Caco-2 (cell line): ENCODE results near the gene HSFX4. TPM values are rescaled to one million over a fixed set of nuclear protein-coding genes. Genes with fewer than 3 reads are reported as not detected.
A peak's percentile ranks its signal among the peaks of the same experiment; 100 is the strongest.

Experiments used
- BruUV-seq: library from RNA; stranded (reverse); fragments of 400-500 nt; replicated peaks from 2 replicates; lab custom pipeline; 2021; lab: Mats Ljungman, UMichigan
- CTCF ChIA-PET: fragments of 300-600 bp; sonication (Branson Sonifier 250); formaldehyde crosslinking; loops from one replicate; lab custom pipeline; 2022; ENCODE audit warnings: antibody characterized with exemption; lab: Charles Lee
- POLR2A ChIA-PET: fragments of 300-600 bp; sonication (Branson Sonifier 250); formaldehyde crosslinking; loops from one replicate; lab custom pipeline; 2022; ENCODE audit warnings: antibody characterized with exemption; lab: Charles Lee
- DNase-seq, 2 experiments: peaks; one replicate each; pipeline versions ENCODE4 v3.0.0 to v3.0.0-alpha.2; 2020 to 2022
- H3K27me3 ChIP-seq: replicated peaks from 2 replicates; pipeline ENCODE4 v1.6.0; 2011; ENCODE audit warnings: low read length; ENCODE audit not compliant: control insufficient read depth, insufficient read depth
- H3K36me3 ChIP-seq: 2 replicates; pipeline ENCODE4 v1.5.1; 2011; ENCODE audit warnings: low read length; ENCODE audit not compliant: control insufficient read depth, insufficient read depth
- H3K4me1 ChIP-seq: fragments of 250-450 bp; sonication (Bioruptor Pico); 2 replicates; pipeline ENCODE4 v1.5.1; 2020; ENCODE audit warnings: mild to moderate bottlenecking
- H3K4me3 ChIP-seq: 2 replicates; pipeline ENCODE4 v1.5.1; 2011; ENCODE audit warnings: low read depth, mild to moderate bottlenecking, control low read depth, low read length
- H3K9me3 ChIP-seq: fragments of 250-450 bp; sonication (Bioruptor Pico); 2 replicates; pipeline ENCODE4 v1.5.1; 2020; ENCODE audit warnings: mild to moderate bottlenecking, moderate library complexity
- H3K27ac Mint-ChIP-seq: one replicate; pipeline ENCODE4 v1.8.0; 2022; ENCODE audit warnings: mixed read lengths; ENCODE audit not compliant: unreplicated experiment
- H3K27me3 Mint-ChIP-seq: one replicate; pipeline ENCODE4 v1.8.0; 2022; ENCODE audit warnings: mixed read lengths; ENCODE audit not compliant: insufficient read depth, unreplicated experiment
- H3K36me3 Mint-ChIP-seq: one replicate; pipeline ENCODE4 v1.8.0; 2022; ENCODE audit warnings: mild to moderate bottlenecking, mixed read lengths; ENCODE audit not compliant: insufficient read depth, unreplicated experiment
- H3K4me1 Mint-ChIP-seq: one replicate; pipeline ENCODE4 v1.8.0; 2022; ENCODE audit warnings: low read depth, mixed read lengths; ENCODE audit not compliant: unreplicated experiment
- H3K4me3 Mint-ChIP-seq: one replicate; pipeline ENCODE4 v1.8.0; 2022; ENCODE audit warnings: mild to moderate bottlenecking, moderate library complexity, mixed read lengths; ENCODE audit not compliant: unreplicated experiment
- H3K9me3 Mint-ChIP-seq: one replicate; pipeline ENCODE4 v1.8.0; 2022; ENCODE audit warnings: mixed read lengths; ENCODE audit not compliant: unreplicated experiment
- intact Hi-C: fragments of 100-400 bp; cut with micrococcal nuclease; formaldehyde crosslinking; loops from one replicate; pipeline ENCODE4 v1.10.0; 2022; ENCODE audit not compliant: unreplicated experiment
- total RNA-seq: library from RNA; stranded (reverse); gene quantifications from 2 replicates; pipeline ENCODE4 v1.2.3, GENCODE V29; 2022
- TF ChIP-seq, protein P1 (sequence below), 2 experiments: fragments of 200-600 bp in 1 of 2; IDR thresholded peaks; 1 replicate in 1 of 2; 2 replicates in 1 of 2; pipeline versions ENCODE4 v1.5.1 to v1.8.0; 2011 to 2022; ENCODE audit warnings: antibody characterized with exemption in 1 of 2, control low read depth in 1 of 2, inconsistent platforms in 1 of 2, low read depth in 1 of 2, low read length in 1 of 2, mild to moderate bottlenecking in 1 of 2, moderate library complexity in 1 of 2; ENCODE audit not compliant: insufficient read depth in 1 of 2, severe bottlenecking in 1 of 2, unreplicated experiment in 1 of 2

Gene HSFX4
- total RNA-seq, 1 experiment from 2014 or later = not detected

DNA sequence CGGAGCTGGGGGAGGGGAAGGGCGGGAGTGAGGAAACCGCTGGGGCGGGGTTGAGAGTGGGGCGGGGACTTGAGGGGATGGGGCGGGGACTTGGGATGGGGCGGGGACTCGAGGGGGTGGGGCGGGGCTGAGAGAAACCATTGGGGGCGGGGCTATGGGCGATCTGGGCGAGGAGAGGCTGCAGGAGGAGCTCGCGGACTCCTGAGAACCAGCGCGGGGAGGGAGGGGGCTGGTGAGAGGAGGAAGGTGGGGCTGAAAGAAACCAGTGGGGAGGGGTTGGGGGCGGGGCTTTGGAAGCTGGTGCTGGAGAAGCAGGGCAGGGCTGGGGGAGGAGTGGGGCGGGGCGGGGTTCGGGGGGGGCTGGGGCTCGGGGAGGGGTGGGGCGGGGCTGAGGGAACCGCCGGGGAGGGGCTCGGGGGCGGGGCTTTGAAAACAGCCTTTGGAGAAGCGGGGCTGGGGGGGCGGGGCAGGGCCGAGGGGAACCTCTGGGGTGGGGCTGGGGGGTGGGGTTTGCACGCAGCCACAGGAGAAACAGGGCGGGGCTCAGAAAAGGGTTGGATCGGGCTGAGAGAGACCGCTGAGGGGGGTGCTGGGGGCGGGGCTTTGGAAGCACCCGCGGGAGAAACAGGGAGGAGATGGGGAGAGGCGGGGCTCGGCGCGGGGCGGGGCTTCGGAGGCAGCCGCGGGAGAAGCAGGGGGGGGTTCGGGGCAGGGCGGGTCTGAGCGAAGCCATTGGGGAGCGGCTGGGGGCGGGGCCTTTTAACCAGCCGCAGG lies 9.7 kb downstream of the HSFX4 start:
- Mint-ChIP-seq H3K36me3 (peaks cover 7% of the 10 kb centered on the region), H3K27ac (peak overlapping the region; percentile 98), H3K4me1 (no peaks in the 10 kb centered on the region), H3K9me3 (no peaks in the 10 kb centered on the region), H3K27me3 (no peaks in the 10 kb centered on the region), H3K4me3 (peak overlapping the region; percentile 85)
- DNase-seq = peak; percentile 92 to 95
- TF ChIP-seq, protein P1, sequence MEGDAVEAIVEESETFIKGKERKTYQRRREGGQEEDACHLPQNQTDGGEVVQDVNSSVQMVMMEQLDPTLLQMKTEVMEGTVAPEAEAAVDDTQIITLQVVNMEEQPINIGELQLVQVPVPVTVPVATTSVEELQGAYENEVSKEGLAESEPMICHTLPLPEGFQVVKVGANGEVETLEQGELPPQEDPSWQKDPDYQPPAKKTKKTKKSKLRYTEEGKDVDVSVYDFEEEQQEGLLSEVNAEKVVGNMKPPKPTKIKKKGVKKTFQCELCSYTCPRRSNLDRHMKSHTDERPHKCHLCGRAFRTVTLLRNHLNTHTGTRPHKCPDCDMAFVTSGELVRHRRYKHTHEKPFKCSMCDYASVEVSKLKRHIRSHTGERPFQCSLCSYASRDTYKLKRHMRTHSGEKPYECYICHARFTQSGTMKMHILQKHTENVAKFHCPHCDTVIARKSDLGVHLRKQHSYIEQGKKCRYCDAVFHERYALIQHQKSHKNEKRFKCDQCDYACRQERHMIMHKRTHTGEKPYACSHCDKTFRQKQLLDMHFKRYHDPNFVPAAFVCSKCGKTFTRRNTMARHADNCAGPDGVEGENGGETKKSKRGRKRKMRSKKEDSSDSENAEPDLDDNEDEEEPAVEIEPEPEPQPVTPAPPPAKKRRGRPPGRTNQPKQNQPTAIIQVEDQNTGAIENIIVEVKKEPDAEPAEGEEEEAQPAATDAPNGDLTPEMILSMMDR (IDR thresholded peaks at IDR 0.05; ENCODE audit: insufficient read depth in 1 of 2, low read depth in 1 of 2, low read length in 1 of 2, severe bottlenecking in 1 of 2, unreplicated experiment in 1 of 2) = no peak
- Histone ChIP-seq H3K36me3 (no peaks in the 10 kb centered on the region), H3K4me1 (no peaks in the 10 kb centered on the region), H3K27me3 (no peaks in the 10 kb centered on the region), H3K4me3 (peak overlapping the region; percentile 76), H3K9me3 (no peaks in the 10 kb centered on the region)
- no TSS peak for BruUV-seq
- intact Hi-C loops = no loop called here
- ChIA-PET POLR2A (interaction anchor here (0.6 to 1.2 kb wide), 7 partner anchors 9 to 1054 kb away, joined by 3 to 11 read pairs (median 5); partner anchors contain the start of genes EOLA1 and MTMR1), CTCF (interaction anchor here (0.8 to 1.2 kb wide), 3 partner anchors 111 to 547 kb away, joined by 3 to 5 read pairs (median 4); no protein-coding TSS in a partner anchor)

DNA sequence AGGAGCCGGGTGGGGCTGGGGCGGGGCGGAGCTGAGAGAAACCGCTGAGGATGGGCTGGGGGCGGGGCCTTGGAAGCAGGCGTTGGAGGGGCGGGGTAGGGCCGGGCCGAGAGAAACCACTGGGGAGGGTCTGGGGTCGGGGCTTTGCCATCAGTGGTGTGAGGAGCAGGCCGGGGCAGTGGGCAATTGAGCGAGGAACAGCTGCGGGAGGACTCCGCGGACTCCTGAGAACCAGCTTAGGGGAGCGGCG lies 10.2 kb downstream of the HSFX4 start:
- DNase-seq = no peak
- Mint-ChIP-seq H3K36me3 (peaks cover 8% of the 10 kb centered on the region), H3K4me3 (peak overlapping the region; percentile 85), H3K27ac (peak overlapping the region; percentile 83), H3K9me3 (no peaks in the 10 kb centered on the region), H3K27me3 (no peaks in the 10 kb centered on the region), H3K4me1 (no peaks in the 10 kb centered on the region)
- intact Hi-C loops = no loop called here
- H3K4me3 ChIP-seq = peak overlapping the region; percentile 76
- POLR2A ChIA-PET = interaction anchor here (0.6 to 1.2 kb wide), 4 partner anchors 9 to 1053 kb away, joined by 3 to 6 read pairs (median 5); no protein-coding TSS in a partner anchor
- H3K36me3 ChIP-seq = no peaks in the 10 kb centered on the region
- H3K4me1 ChIP-seq = no peaks in the 10 kb centered on the region
- TF ChIP-seq, protein P1 (IDR thresholded peaks at IDR 0.05; ENCODE audit: insufficient read depth in 1 of 2, low read depth in 1 of 2, low read length in 1 of 2, severe bottlenecking in 1 of 2, unreplicated experiment in 1 of 2) = no peak
- H3K27me3 ChIP-seq = no peaks in the 10 kb centered on the region
- no peaks in the 10 kb centered on the region for H3K9me3 ChIP-seq
- CTCF ChIA-PET = interaction anchor here (0.9 to 1.2 kb wide), 2 partner anchors 110 to 547 kb away, joined by 3 to 4 read pairs; no protein-coding TSS in a partner anchor
- BruUV-seq = no TSS peak

DNA sequence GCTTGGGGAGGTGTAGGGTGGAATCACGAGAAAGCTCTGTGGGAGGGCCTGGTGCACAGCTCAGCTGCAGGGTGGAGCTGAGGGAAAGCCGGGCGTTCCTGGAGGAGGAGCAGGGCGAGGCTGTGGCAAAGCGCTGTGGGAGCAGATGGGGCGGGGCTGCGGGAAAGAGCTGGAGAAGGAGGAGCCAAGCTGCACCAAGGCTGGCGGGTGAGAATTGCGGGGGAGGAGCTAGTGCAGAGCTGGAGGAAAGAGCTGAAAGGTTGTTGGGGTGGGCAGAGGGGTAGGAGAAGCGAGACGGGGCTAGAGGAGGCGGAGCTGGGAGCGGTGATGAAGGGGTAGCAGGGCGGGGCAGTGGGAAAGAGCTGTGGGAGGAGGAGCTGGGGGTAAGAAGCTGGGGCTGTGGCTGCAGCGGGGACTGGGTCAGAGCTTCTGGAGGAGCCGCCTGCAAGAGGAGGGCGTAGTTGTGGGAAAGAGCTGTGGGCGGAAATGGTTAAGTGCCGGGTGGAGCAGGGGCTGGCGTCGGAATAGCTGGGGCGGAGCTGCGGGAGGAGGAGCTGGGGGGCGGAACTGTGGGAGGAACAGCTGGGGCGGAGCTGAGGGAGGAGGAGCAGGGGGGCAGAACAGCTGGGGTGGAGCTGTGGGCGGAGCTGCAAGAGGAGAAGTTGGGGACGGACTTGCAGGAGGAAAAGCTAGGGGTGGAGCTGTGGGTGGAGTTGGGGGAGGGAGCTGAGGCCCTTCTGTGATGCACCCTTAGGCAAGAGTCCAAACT lies 10.7 kb downstream of the HSFX4 start:
- Mint-ChIP-seq H3K4me1 (no peaks in the 10 kb centered on the region), H3K9me3 (no peaks in the 10 kb centered on the region), H3K4me3 (peak overlapping the region; percentile 85), H3K27me3 (no peaks in the 10 kb centered on the region), H3K36me3 (peaks cover 13% of the 10 kb centered on the region), H3K27ac (peak overlapping the region; percentile 83)
- ChIA-PET POLR2A (interaction anchor here (0.5 kb wide), 1 partner anchor 400 kb away, joined by 5 read pairs; no protein-coding TSS in a partner anchor), CTCF (interaction anchor here (0.9 to 1.2 kb wide), 2 partner anchors 110 to 546 kb away, joined by 3 to 4 read pairs; no protein-coding TSS in a partner anchor)
- Histone ChIP-seq H3K27me3 (no peaks in the 10 kb centered on the region), H3K9me3 (no peaks in the 10 kb centered on the region), H3K36me3 (no peaks in the 10 kb centered on the region), H3K4me1 (no peaks in the 10 kb centered on the region), H3K4me3 (peak overlapping the region; percentile 76)
- intact Hi-C loops = no loop called here
- TF ChIP-seq, protein P1 (IDR thresholded peaks at IDR 0.05; ENCODE audit: insufficient read depth in 1 of 2, low read depth in 1 of 2, low read length in 1 of 2, severe bottlenecking in 1 of 2, unreplicated experiment in 1 of 2) = no peak
- BruUV-seq = no TSS peak
- peak; percentile 92 to 96 for DNase-seq
